ENCODE data around the gene KLHL42.
A peak's percentile ranks its signal among the peaks of the same experiment; 100 is the strongest.
"Not testable (repeated sequence)": the region's sequence is repeated elsewhere in the genome, so short reads cannot be mapped to it uniquely, and the experiment has no call there.

Gene KLHL42

DNA sequence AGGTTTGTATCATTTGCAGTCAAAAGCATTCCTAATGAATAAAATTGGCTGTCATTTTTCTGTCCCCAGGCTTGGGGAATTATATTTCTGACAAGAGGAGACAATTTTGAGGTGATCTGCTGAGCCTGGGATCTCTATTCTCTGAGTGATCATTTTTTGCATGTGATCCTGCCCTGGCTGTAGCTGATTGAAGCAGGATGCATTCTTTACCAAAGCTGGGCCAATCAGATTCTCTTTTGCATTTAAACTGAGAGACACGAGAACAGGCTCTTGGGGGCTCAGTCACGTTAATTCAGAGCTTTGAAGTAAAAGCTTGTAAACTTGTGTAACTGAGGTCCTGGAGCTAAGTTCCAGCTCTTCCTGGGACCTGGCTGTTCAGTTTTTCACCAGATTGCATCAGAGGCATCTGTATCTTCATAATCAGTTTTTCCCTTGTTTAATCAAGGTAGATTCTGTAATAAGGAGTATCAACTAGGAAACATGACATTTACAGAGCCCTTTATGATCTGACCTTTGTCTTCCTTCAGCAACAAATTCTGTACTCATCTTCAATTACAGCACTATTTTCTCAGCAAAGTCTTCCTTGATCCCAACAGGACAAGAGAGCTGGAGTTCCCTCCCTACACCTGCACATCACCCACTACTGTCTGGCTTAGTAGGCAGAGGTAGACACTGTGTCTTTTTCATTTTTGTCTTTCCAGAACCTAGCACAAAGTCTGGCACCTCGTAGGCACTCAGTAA lies 35.0 kb downstream of the KLHL42 start:
- no peak for DNase-seq (ENCODE audit: low read depth in 1 of 2, low spot score in 1 of 2)

DNA sequence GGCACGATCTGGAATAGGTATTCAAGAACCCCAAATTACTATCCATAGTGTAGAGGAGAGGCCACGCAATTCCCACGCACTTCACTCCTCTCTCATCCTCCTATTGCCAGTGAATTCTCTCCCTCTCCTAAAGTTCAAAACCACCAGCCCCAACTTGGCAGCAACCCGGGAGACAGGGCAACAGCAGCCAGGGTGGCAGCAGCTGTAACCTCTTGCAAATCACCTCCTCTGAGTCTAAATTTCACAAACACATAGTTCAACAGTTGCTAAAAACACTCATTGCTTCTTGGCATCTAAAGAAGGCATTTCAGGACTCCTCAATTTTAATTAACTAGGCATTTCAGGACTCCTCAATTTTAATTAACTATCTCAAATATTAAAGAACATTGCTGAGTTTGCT lies 37.7 kb downstream of the KLHL42 start:
- DNase-seq (ENCODE audit: low read depth in 1 of 2, low spot score in 1 of 2): no peak

DNA sequence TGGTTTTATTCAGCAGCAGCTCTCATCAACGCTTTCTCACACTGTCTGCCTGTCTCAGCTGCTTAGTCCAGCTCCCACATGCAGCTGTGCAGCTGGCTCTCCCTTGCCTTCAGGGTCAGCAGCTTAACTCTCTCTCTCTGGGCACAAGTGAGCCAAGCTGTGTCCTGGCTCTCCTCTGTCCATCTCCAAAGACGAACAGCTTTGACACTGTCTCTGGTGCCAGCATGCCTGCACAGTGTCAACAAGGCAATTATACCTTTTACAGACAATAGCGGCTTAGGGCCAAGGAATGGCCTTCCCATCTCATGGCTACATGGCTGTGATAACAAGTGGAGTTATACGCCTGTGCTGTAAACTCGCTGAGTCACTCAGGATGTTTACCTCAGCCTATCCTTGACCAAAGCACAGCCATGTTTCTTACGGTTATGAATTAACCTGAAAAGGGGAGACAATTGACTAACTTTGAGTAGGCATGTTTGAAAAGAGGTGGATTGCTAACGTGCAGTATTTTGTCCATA lies 38.4 kb downstream of the KLHL42 start:
- DNase-seq (ENCODE audit: low read depth in 1 of 2, low spot score in 1 of 2): no peak

DNA sequence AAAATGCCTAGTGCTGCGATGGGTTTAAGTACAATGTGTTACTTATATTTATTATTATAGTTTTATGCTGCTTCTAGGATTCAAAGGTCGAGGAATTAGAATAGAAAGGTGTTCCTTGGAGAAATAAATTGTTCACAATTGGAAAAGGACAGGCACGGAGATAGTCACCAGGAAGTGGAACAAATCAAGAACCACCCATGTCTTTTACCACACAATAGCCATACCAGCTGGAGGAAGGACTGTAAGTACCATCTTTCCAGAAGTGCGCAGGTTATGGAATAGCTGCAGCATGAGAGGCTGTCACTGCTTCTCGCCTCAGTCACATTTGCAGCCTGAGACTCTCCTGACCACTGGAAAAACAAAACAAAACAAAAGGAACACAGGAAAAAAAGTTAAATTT lies 40.5 kb downstream of the KLHL42 start:
- DNase-seq (ENCODE audit: low read depth in 1 of 2, low spot score in 1 of 2): no peak

GRCh38 chr12:27821259-27821973 lies 41.4 kb downstream of the KLHL42 start:
- no peak for DNase-seq (ENCODE audit: low read depth in 1 of 2, low spot score in 1 of 2)

- DNase-seq (ENCODE audit: low read depth in 1 of 2, low spot score in 1 of 2): peak; percentile 12 to 57
These were observed 42.2 kb downstream of the KLHL42 start for GRCh38 chr12:27822076-27822712.

- DNase-seq (ENCODE audit: low read depth in 1 of 2, low spot score in 1 of 2): no peak
These were observed 43.0 kb downstream of the KLHL42 start for GRCh38 chr12:27823038-27823437.

DNA sequence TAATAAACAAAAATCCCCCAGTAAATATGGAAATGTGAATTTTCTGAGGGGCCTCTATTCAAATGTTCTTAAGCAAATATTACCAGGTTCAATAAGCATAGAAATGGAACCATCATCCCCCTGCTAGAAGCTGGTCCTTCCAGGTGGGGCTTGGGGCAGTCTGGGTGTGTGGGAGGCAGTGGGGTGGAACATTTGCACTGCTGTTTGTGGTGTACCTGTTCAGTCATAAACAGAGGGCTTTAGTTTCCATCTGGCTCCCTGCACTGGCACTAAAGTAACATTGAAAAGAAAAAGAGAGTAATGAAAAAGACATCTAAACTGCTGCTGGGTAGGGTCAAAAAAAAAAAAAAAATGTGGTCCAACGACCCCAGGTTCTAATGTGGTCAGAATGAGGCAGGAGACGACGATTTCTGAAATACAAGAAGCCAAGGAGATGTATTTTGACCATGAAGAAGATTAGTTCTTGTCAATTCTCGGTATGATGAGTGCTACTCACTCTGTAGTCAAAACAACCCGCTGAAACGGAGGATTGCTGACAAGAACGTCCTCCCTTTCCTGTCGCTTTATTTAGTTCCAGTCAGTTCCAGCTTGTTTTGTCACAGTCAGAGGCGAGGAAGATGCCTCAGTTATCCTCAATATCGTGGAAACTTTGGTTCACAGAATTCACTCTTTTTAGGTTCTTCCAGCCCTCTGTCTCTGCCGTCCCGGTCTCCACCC lies 44.3 kb downstream of the KLHL42 start:
- DNase-seq (ENCODE audit: low read depth in 1 of 2, low spot score in 1 of 2): no peak

DNA sequence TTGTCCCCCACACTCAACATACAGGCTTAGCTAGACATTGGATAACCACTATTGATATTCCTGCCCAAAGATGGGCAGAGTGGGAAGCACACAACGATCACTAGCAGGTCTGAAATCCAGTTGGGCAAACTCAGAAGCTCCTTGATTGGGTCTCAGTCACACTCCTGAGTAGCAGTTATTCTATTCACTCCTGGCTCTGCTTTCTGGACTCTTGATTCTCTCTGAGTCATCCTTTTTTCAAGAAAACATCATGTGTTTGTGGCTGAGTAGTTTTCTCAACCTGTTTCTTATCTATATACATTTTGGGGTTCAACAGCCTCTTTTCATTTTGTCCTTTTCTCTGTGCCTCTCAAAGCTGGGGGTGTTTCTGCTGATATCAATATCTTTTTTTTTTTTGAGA lies 46.0 kb downstream of the KLHL42 start:
- DNase-seq (ENCODE audit: low read depth in 1 of 2, low spot score in 1 of 2): no peak

- no peak for DNase-seq (ENCODE audit: low read depth in 1 of 2, low spot score in 1 of 2)
These were observed 48.2 kb downstream of the KLHL42 start for GRCh38 chr12:27828196-27828595.

DNA sequence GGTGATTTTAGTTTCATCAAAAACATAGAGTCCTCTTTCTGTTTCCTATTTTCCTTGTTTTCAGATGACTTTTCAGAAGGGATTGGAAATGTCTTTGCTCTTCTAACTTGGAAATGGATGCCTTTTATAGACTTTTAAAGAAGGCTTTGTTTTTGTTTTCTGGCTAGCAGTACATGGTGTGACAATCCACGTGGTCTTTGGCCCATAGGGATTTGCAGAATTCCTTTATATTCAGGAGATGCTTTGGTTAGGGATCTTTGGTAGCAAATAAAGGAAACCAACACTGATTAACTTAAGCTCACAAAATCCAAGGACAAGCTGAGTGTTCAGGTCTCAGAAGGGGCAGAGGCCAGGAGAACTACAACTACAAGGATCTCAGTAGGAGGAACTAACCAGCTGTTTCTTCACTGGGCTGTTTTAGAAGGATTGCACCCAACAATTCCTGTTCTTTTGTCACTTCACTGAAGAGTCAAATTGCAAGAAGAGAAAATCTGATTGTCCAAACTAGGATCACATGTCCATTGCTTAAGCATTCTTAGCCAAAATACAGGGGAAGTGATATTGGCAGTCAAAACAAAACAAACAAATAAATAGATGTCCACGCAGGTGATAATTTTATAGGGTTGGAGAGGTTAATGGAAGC lies 58.6 kb downstream of the KLHL42 start:
- no peak for DNase-seq (ENCODE audit: low read depth in 1 of 2, low spot score in 1 of 2)

DNA sequence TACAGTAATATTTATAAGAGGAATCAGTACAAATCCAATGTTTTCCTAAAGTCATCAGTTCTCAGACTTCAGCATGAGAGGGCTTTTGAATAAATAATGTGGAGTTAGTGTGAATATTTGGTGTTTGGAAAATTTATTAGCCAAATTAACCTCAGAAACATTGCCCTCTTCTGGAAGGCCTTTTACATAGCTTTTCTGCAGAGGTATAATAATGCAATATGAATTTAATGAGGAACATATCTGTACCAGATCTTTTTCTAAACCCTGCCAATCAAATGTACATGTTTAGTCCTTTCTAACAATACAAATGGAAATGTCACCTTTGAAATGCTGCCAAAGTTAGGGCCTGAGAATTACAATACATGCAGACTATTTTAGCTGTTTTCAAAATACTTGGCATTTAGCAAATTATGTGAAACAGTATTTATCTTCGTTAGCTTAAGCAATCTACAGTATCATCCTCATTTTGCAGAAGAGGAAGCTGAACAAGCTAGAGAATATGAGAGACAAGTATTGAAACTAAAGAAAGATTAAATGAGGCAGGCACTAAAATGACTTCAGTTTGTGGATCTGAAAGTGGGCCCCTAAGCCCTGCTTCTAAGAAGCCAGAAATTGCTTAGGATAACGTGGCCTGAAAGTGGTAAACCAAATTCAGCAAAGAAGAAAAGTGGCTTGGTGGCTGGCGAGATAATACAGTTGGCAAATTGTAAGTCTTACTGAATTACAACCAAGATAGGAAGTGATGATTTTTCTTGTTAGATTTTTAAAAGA lies 60.4 kb downstream of the KLHL42 start:
- no peak for DNase-seq (ENCODE audit: low read depth in 1 of 2, low spot score in 1 of 2)

- DNase-seq (ENCODE audit: low read depth in 1 of 2, low spot score in 1 of 2): no peak
These were observed 61.4 kb downstream of the KLHL42 start for GRCh38 chr12:27841392-27841882.

- no peak for DNase-seq (ENCODE audit: low read depth in 1 of 2, low spot score in 1 of 2)
These were observed 63.7 kb downstream of the KLHL42 start for GRCh38 chr12:27843714-27844245.

DNA sequence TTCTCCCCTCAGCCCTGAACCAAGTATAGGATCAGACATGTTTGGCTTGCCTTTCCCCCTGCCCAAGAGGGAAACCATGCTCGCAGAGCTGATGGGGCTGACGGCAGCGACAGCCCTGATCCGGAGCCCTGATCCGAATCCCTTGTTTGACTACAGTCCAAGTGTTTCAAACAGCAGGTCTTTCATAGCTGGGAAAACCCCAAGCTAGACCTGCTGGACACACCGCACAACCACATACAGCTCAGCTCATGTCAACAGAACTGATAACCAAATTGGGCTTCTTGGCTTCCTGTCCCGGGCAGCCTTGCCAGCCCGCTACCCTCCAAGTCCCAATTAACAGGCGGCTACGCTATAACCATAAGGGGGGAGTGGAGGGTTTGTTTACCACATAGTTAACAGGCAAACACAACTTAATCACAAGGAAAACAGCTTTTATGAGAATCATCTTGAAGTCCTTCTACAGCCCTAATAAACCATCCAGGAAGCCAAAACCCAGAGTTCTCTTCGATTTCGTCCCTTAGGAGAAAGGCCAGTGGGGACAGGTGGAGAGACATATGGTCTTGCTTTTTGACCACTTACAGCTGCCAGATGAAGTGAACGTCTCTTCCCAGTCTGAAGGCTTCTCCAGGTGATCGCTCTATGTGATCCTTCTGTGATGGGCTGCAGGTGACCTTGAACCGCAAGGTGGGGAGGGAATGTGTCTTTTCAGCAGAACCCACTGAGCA lies 64.5 kb downstream of the KLHL42 start:
- DNase-seq (ENCODE audit: low read depth in 1 of 2, low spot score in 1 of 2): no peak

GRCh38 chr12:27845187-27845586 lies 65.2 kb downstream of the KLHL42 start:
- no peak for DNase-seq (ENCODE audit: low read depth in 1 of 2, low spot score in 1 of 2)

DNA sequence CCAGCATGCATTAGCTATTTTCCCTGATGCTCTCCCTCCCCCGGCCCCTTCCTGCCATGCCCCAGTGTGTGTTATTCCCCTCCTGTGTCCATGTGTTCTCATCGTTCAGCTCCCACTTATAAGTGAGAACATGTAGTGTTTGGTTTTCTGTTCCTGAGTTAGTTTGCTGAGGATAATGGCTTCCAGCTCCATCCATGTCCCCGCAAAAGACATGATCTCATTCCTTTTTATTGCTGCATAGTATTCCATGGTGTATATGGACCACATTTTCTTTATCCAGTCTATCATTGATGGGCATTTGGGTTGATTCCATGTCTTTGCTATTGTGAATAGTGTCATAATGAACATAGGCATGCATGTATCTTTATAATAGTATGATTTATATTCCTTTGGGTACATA lies 65.7 kb downstream of the KLHL42 start:
- not testable (repeated sequence) for DNase-seq (ENCODE audit: low read depth in 1 of 2, low spot score in 1 of 2)

- DNase-seq (ENCODE audit: low read depth in 1 of 2, low spot score in 1 of 2): not testable (repeated sequence)
These were observed 67.3 kb downstream of the KLHL42 start for GRCh38 chr12:27847293-27847692.

GRCh38 chr12:27851311-27851710 lies 71.3 kb downstream of the KLHL42 start:
- DNase-seq (ENCODE audit: low read depth in 1 of 2, low spot score in 1 of 2): no peak

Data from activated T-helper 1 cell treated with anti-CD3 and anti-CD28 coated beads, Interleukin-2, amount 50 U/mL, for 16 hours (primary cell).